Peyer's patch (tissue), 4 donors: ENCODE data around the gene SDR39U1. TPM values are rescaled to one million over a fixed set of nuclear protein-coding genes. Genes with fewer than 3 reads are reported as not detected.

ENCODE experiments used
- DNase-seq, 3 donors: peaks; one replicate each; pipeline ENCODE4 v3.0.0-alpha.2; 2017 to 2019
- H3K27ac ChIP-seq, 4 donors: fragments of 200-600 bp; sonication (generic); one replicate each; pipeline ENCODE4 v1.5.1; 2016 to 2019
- H3K27me3 ChIP-seq, 2 donors: fragments of 200-600 bp; sonication (generic); one replicate each; pipeline ENCODE4 v1.5.1; 2019
- H3K36me3 ChIP-seq, 3 donors: fragments of 200-600 bp; sonication (generic); one replicate each; pipeline ENCODE4 v1.5.1; 2016 to 2019
- H3K4me1 ChIP-seq, 4 donors: fragments of 200-600 bp; sonication (generic); one replicate each; pipeline ENCODE4 v1.5.1; 2016 to 2019
- H3K4me3 ChIP-seq, 4 donors: fragments of 200-600 bp; sonication (generic); 1 replicate in 3 of 4; 2 replicates in 1 of 4; pipeline ENCODE4 v1.5.1; 2016 to 2019; ENCODE audit warnings: mild to moderate bottlenecking in 1 of 4
- H3K9me3 ChIP-seq, 4 donors: fragments of 200-600 bp; sonication (generic); one replicate each; pipeline ENCODE4 v1.5.1; 2016 to 2019; ENCODE audit warnings: mild to moderate bottlenecking in 1 of 4
- CTCF ChIP-seq, 6 experiments: fragments of 450-650 bp in 4 of 6; fragments of 200-600 bp in 2 of 6; sonication (generic) in 1 of 6; IDR thresholded peaks; one replicate each; pipeline ENCODE4 v1.5.1; 2017 to 2019; ENCODE audit warnings: antibody characterized with exemption in 6 of 6, mild to moderate bottlenecking in 3 of 6, moderate library complexity in 1 of 6
- POLR2A ChIP-seq, 2 donors: fragments of 450-650 bp; IDR thresholded peaks; one replicate each; pipeline ENCODE4 v1.5.1; 2017; ENCODE audit warnings: antibody characterized with exemption in 2 of 2, mild to moderate bottlenecking in 2 of 2, moderate library complexity in 2 of 2
- total RNA-seq, 4 donors: library from RNA; depleted of rRNA; stranded (reverse); fragments of >200 nt; gene quantifications; one replicate each; pipeline ENCODE4 v1.1.0, GENCODE V29; 2016

The SDR39U1 gene
- total RNA-seq, 4 donors from 2014 or later = 25.7 to 98.2 (median 48.9) TPM

GRCh38 chr14:24435192-24435810 lies 7.3 kb downstream of the SDR39U1 start:
- no peak for DNase-seq
- Histone ChIP-seq H3K36me3 (peaks cover 0 to 79% (median 0%) of the 10 kb centered on the region in 3 donors), H3K27me3 (no peaks in the 10 kb centered on the region), H3K4me3 (no peak overlapping the region), H3K27ac (no peak overlapping the region), H3K4me1 (peaks cover 0 to 46% (median 13%) of the 10 kb centered on the region in 4 donors), H3K9me3 (no peaks in the 10 kb centered on the region)
- TF ChIP-seq POLR2A (IDR thresholded peaks at IDR 0.05) (no peak), CTCF (IDR thresholded peaks at IDR 0.05) (no peak)

GRCh38 chr14:24434676-24435075 lies 7.9 kb downstream of the SDR39U1 start:
- no peaks in the 10 kb centered on the region for H3K27me3 ChIP-seq
- TF ChIP-seq CTCF (IDR thresholded peaks at IDR 0.05) = no peak
- no peak for TF ChIP-seq POLR2A (IDR thresholded peaks at IDR 0.05)
- H3K9me3 ChIP-seq = no peaks in the 10 kb centered on the region
- H3K4me1 ChIP-seq = peaks cover 0 to 40% (median 13%) of the 10 kb centered on the region in 4 donors
- peaks cover 0 to 73% (median 0%) of the 10 kb centered on the region in 3 donors for H3K36me3 ChIP-seq
- H3K4me3 ChIP-seq = no peak overlapping the region
- DNase-seq = no peak
- no peak overlapping the region for H3K27ac ChIP-seq

- H3K27ac ChIP-seq = no peak overlapping the region
- H3K4me1 ChIP-seq = peaks cover 3 to 45% (median 16%) of the 10 kb centered on the region in 4 donors
- H3K36me3 ChIP-seq = peaks cover 0 to 66% (median 0%) of the 10 kb centered on the region in 3 donors
Measured at GRCh38 chr14:24434036-24434435, 8.5 kb downstream of the SDR39U1 start.

GRCh38 chr14:24432259-24433131 lies 10.1 kb downstream of the SDR39U1 start:
- H3K4me3 ChIP-seq = peak overlapping the region in 2 of 4 donors; percentile 30 to 88
- no peak for TF ChIP-seq CTCF (IDR thresholded peaks at IDR 0.05)
- TF ChIP-seq POLR2A (IDR thresholded peaks at IDR 0.05) = no peak
- H3K4me1 ChIP-seq = peaks cover 8 to 60% (median 16%) of the 10 kb centered on the region in 4 donors
- H3K36me3 ChIP-seq = peaks cover 0 to 51% (median 0%) of the 10 kb centered on the region in 3 donors
- peak overlapping the region in 2 of 4 donors; percentile 23 to 96 for H3K27ac ChIP-seq
- H3K27me3 ChIP-seq = no peaks in the 10 kb centered on the region
- no peaks in the 10 kb centered on the region for H3K9me3 ChIP-seq
- no peak for DNase-seq

More at GRCh38 chr14:24434036-24434435, 8.5 kb downstream of the SDR39U1 start:
- no peak for TF ChIP-seq CTCF (IDR thresholded peaks at IDR 0.05)
- no peak for TF ChIP-seq POLR2A (IDR thresholded peaks at IDR 0.05)
- Histone ChIP-seq H3K27me3 (no peaks in the 10 kb centered on the region), H3K4me3 (no peak overlapping the region), H3K9me3 (no peaks in the 10 kb centered on the region)
- DNase-seq = no peak

- TF ChIP-seq CTCF (IDR thresholded peaks at IDR 0.05) (peak; percentile 86 to 98 (median 94)), POLR2A (IDR thresholded peaks at IDR 0.05) (peak in 1 of 2 donors; percentile 12)
- Histone ChIP-seq H3K36me3 (peaks cover 0 to 43% (median 0%) of the 10 kb centered on the region in 3 donors), H3K27me3 (no peaks in the 10 kb centered on the region), H3K4me3 (peak overlapping the region in 3 of 4 donors; percentile 81 to 96 (median 88)), H3K4me1 (peaks cover 8 to 57% (median 14%) of the 10 kb centered on the region in 4 donors), H3K27ac (peak overlapping the region; percentile 96 to 99 (median 98)), H3K9me3 (no peaks in the 10 kb centered on the region)
- peak; percentile 91 to 95 (median 93) for DNase-seq
Measured at GRCh38 chr14:24431569-24432258, 10.9 kb downstream of the SDR39U1 start.
